H1 (cell line): Measurements from ENCODE around the gene MMP15. TPM values are rescaled to one million over a fixed set of nuclear protein-coding genes. Genes with fewer than 3 reads are reported as not detected.

Experiments used
- ATF3 ChIP-seq: IDR thresholded peaks from 2 replicates; pipeline ENCODE4 v1.6.1; 2011; ENCODE audit warnings: low read depth, mild to moderate bottlenecking, low read length; ENCODE audit not compliant: insufficient read depth
- HDAC6 ChIP-seq: IDR thresholded peaks from one replicate; pipeline ENCODE4 v1.7.1; 2012; ENCODE audit warnings: low read depth, mild to moderate bottlenecking, inconsistent platforms, low read length, moderate library complexity
- NANOG ChIP-seq: IDR thresholded peaks from 2 replicates; pipeline ENCODE4 v1.6.1; 2011; ENCODE audit warnings: low read length, low read depth, mild to moderate bottlenecking, inconsistent platforms; ENCODE audit not compliant: insufficient read depth, poor library complexity, severe bottlenecking
- POLR2AphosphoS5 ChIP-seq: IDR thresholded peaks from 2 replicates; pipeline ENCODE4 v1.6.1; 2011; ENCODE audit warnings: low read depth, low read length
- TCF12 ChIP-seq: IDR thresholded peaks from 2 replicates; pipeline ENCODE4 v1.6.1; 2011; ENCODE audit warnings: low read depth, mild to moderate bottlenecking, low read length
- polyA plus RNA-seq, 7 experiments: library from polyadenylated mRNA; depleted of rRNA in 3 of 7; stranded (reverse) in 5 of 7; unstranded in 2 of 7; fragments of >200 nt in 5 of 7; fragments of 200-250 nt in 2 of 7; gene quantifications; 1 replicate in 5 of 7; 2 replicates in 1 of 7; 4 replicates in 1 of 7; pipeline versions ENCODE4 v1.2.1 to v1.2.3, GENCODE V29; 2011 to 2013; ENCODE audit warnings: missing spikeins in 2 of 7, mixed read lengths in 2 of 7
- total RNA-seq: library from RNA; stranded (reverse); fragmentation: NEBNext Ultra II Directional; extraction: Animal tissue kit (Norgen Biotek cat#: 25700); gene quantifications from 2 replicates; pipeline ENCODE4 v1.2.1, GENCODE V29; 2021
- TF ChIP-seq, protein P1 (sequence below): IDR thresholded peaks from 2 replicates; pipeline ENCODE4 v1.6.1; 2012; ENCODE audit warnings: inconsistent platforms

The MMP15 gene
- total and polyA plus RNA-seq, 2 of the 8 experiments (the other 6 are each of a cell fraction or from before 2014, with no cell fraction given): 38.5 to 42.2 TPM

GRCh38 chr16:58040945-58041627 is 15.5 kb downstream of the MMP15 start (continued):
- TF ChIP-seq, protein P1, sequence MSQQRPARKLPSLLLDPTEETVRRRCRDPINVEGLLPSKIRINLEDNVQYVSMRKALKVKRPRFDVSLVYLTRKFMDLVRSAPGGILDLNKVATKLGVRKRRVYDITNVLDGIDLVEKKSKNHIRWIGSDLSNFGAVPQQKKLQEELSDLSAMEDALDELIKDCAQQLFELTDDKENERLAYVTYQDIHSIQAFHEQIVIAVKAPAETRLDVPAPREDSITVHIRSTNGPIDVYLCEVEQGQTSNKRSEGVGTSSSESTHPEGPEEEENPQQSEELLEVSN: no peak
- TF ChIP-seq TCF12 (no peak), HDAC6 (no peak), POLR2AphosphoS5 (no peak), NANOG (no peak), ATF3 (no peak)
